Osteoblast (primary cell): ENCODE measurements around the gene CCNI2. TPM values are rescaled to one million over a fixed set of nuclear protein-coding genes. Genes with fewer than 3 reads are reported as not detected.

Experiments used
- DNase-seq: peaks from one replicate; pipeline ENCODE4 v3.0.0; 2011; ENCODE audit warnings: low spot score, mixed read lengths; ENCODE audit not compliant: insufficient read length; ENCODE audit errors: missing footprints
- H2AFZ ChIP-seq: 2 replicates; pipeline ENCODE4 v1.6.0; 2011; ENCODE audit warnings: mild to moderate bottlenecking, low read length
- H3K27ac ChIP-seq: 2 replicates; pipeline ENCODE4 v1.5.1; 2011; ENCODE audit warnings: mild to moderate bottlenecking, low read depth, low read length, moderate library complexity
- H3K27me3 ChIP-seq: 2 replicates; pipeline ENCODE4 v1.6.0; 2012; ENCODE audit warnings: mild to moderate bottlenecking, control low read depth, inconsistent platforms, low read length, moderate library complexity; ENCODE audit not compliant: insufficient read depth
- H3K36me3 ChIP-seq: 2 replicates; pipeline ENCODE4 v1.5.1; 2011; ENCODE audit warnings: mild to moderate bottlenecking, low read length, control low read depth, moderate library complexity; ENCODE audit not compliant: insufficient read depth
- H3K4me1 ChIP-seq: 2 replicates; pipeline ENCODE4 v1.5.1; 2011; ENCODE audit warnings: mild to moderate bottlenecking, low read length, control low read depth, moderate library complexity; ENCODE audit not compliant: insufficient read depth
- H3K4me2 ChIP-seq: 2 replicates; pipeline ENCODE4 v1.6.0; 2011; ENCODE audit warnings: mild to moderate bottlenecking, low read length; ENCODE audit not compliant: insufficient read depth
- H3K4me3 ChIP-seq: fragments of 200-600 bp; sonication (generic); 3 replicates; pipeline ENCODE4 v1.5.1; 2012; ENCODE audit warnings: mild to moderate bottlenecking, low read length, inconsistent platforms; ENCODE audit not compliant: insufficient read depth
- H3K79me2 ChIP-seq: 2 replicates; pipeline ENCODE4 v1.6.0; 2012; ENCODE audit warnings: mild to moderate bottlenecking, low read length, control low read depth, inconsistent platforms; ENCODE audit not compliant: insufficient read depth
- H3K9me3 ChIP-seq: 2 replicates; pipeline ENCODE4 v1.5.1; 2011; ENCODE audit warnings: low read depth, low read length, control low read depth
- H4K20me1 ChIP-seq: 2 replicates; pipeline ENCODE4 v1.6.0; 2012; ENCODE audit warnings: mild to moderate bottlenecking, low read length, control low read depth; ENCODE audit not compliant: insufficient read depth
- CTCF ChIP-seq: IDR thresholded peaks from 2 replicates; pipeline ENCODE4 v1.5.1; 2011; ENCODE audit warnings: mild to moderate bottlenecking, low read depth, low read length, moderate library complexity; ENCODE audit errors: extremely low read depth
- total RNA-seq: library from RNA; depleted of rRNA; stranded (reverse); fragments of >200 nt; gene quantifications from 2 replicates; pipeline ENCODE4 v1.2.3, GENCODE V29; 2012

The CCNI2 gene
- total RNA-seq, 1 donor: not detected

GRCh38 chr5:132779961-132780360, 32.7 kb downstream of the CCNI2 start:
- no peak for TF ChIP-seq CTCF
- no peaks in the 10 kb centered on the region for H3K27me3 ChIP-seq

GRCh38 chr5:132780577-132780976, 33.4 kb downstream of the CCNI2 start:
- no peak for TF ChIP-seq CTCF
- no peak for DNase-seq
- Histone ChIP-seq H4K20me1 (peaks cover under 1% of the 10 kb centered on the region), H3K27me3 (no peaks in the 10 kb centered on the region), H2AFZ (no peak overlapping the region), H3K4me1 (peaks cover 28% of the 10 kb centered on the region), H3K79me2 (peaks cover 8% of the 10 kb centered on the region), H3K36me3 (no peaks in the 10 kb centered on the region), H3K4me2 (no peak overlapping the region), H3K9me3 (no peaks in the 10 kb centered on the region), H3K27ac (no peak overlapping the region), H3K4me3 (no peak overlapping the region)

More at GRCh38 chr5:132779961-132780360, 32.7 kb downstream of the CCNI2 start:
- Histone ChIP-seq H3K36me3 (no peaks in the 10 kb centered on the region), H3K4me2 (no peak overlapping the region), H3K4me3 (no peak overlapping the region), H2AFZ (no peak overlapping the region), H3K79me2 (peaks cover 14% of the 10 kb centered on the region), H3K9me3 (no peaks in the 10 kb centered on the region), H3K4me1 (peaks cover 25% of the 10 kb centered on the region), H4K20me1 (peaks cover 6% of the 10 kb centered on the region), H3K27ac (no peak overlapping the region)
- DNase-seq: no peak

GRCh38 chr5:132781029-132781428, 33.8 kb downstream of the CCNI2 start:
- Histone ChIP-seq H3K27me3 (no peaks in the 10 kb centered on the region), H2AFZ (no peak overlapping the region), H3K9me3 (no peaks in the 10 kb centered on the region), H3K4me1 (peaks cover 29% of the 10 kb centered on the region), H3K79me2 (peaks cover 3% of the 10 kb centered on the region), H3K4me2 (no peak overlapping the region), H3K36me3 (no peaks in the 10 kb centered on the region), H4K20me1 (no peaks in the 10 kb centered on the region), H3K4me3 (no peak overlapping the region), H3K27ac (no peak overlapping the region)
- no peak for DNase-seq
- no peak for TF ChIP-seq CTCF

GRCh38 chr5:132782101-132782500, 34.9 kb downstream of the CCNI2 start:
- no peaks in the 10 kb centered on the region for H3K9me3 ChIP-seq
- TF ChIP-seq CTCF: no peak
- H3K4me1 ChIP-seq: peaks cover 31% of the 10 kb centered on the region
- H3K36me3 ChIP-seq: no peaks in the 10 kb centered on the region
- H3K27ac ChIP-seq: peak overlapping the region; percentile 7
- peak overlapping the region; percentile 86 for H2AFZ ChIP-seq
- H4K20me1 ChIP-seq: no peaks in the 10 kb centered on the region
- H3K4me2 ChIP-seq: peak overlapping the region; percentile 50
- no peaks in the 10 kb centered on the region for H3K79me2 ChIP-seq
- H3K27me3 ChIP-seq: no peaks in the 10 kb centered on the region
- peak; percentile 91 for DNase-seq
- no peak overlapping the region for H3K4me3 ChIP-seq
